Activated B cell treated with CpG ODN at 0.5 μM for 24 hours (primary cell): ENCODE measurements around the gene CDKN2AIPNL. TPM values are rescaled to one million over a fixed set of nuclear protein-coding genes. Genes with fewer than 3 reads are reported as not detected.

Experiments used
- ATAC-seq: fragments of 200-7000 bp; cut with Tn5 transposase; one replicate; pipeline ENCODE4 v1.10.0; 2021; ENCODE audit warnings: low read depth, mild to moderate bottlenecking, moderate library complexity
- CTCF ChIA-PET: fragments of 350-600 bp; sonication (Branson Sonifier 250); formaldehyde crosslinking; loops from one replicate; lab custom pipeline; 2021; ENCODE audit warnings: antibody characterized with exemption; lab: Charles Lee
- POLR2A ChIA-PET: fragments of 350-600 bp; sonication (Branson Sonifier 250); formaldehyde crosslinking; loops from one replicate; lab custom pipeline; 2021; ENCODE audit warnings: antibody characterized with exemption; lab: Charles Lee
- DNase-seq: peaks from one replicate; pipeline ENCODE4 v3.0.0; 2022
- H3K27ac Mint-ChIP-seq: one replicate; pipeline ENCODE4 v1.8.0; 2020; ENCODE audit warnings: mixed read lengths
- H3K27me3 Mint-ChIP-seq: one replicate; pipeline ENCODE4 v1.8.0; 2021; ENCODE audit warnings: mixed read lengths
- H3K36me3 Mint-ChIP-seq: one replicate; pipeline ENCODE4 v1.8.0; 2021; ENCODE audit warnings: low read depth, mixed read lengths
- H3K4me1 Mint-ChIP-seq: one replicate; pipeline ENCODE4 v1.8.0; 2021; ENCODE audit warnings: mixed read lengths
- H3K4me3 Mint-ChIP-seq: one replicate; pipeline ENCODE4 v1.8.0; 2020; ENCODE audit warnings: mild to moderate bottlenecking, mixed read lengths
- H3K9me3 Mint-ChIP-seq: one replicate; pipeline ENCODE4 v1.8.0; 2020; ENCODE audit warnings: mixed read lengths
- intact Hi-C: fragments of 100-400 bp; cut with micrococcal nuclease; formaldehyde crosslinking; loops from one replicate; pipeline ENCODE4 v1.15.1; 2024
- total RNA-seq: library from RNA; stranded (reverse); gene quantifications from 2 replicates; pipeline ENCODE4 v1.2.3, GENCODE V29; 2022
- TF ChIP-seq, protein P1 (sequence below): fragments of 200-600 bp; IDR thresholded peaks from one replicate; pipeline ENCODE4 v1.8.0; 2022; ENCODE audit warnings: antibody characterized with exemption, mild to moderate bottlenecking

CDKN2AIPNL gene
- total RNA-seq, 1 donor from 2014 or later, result 21.6 TPM

DNA sequence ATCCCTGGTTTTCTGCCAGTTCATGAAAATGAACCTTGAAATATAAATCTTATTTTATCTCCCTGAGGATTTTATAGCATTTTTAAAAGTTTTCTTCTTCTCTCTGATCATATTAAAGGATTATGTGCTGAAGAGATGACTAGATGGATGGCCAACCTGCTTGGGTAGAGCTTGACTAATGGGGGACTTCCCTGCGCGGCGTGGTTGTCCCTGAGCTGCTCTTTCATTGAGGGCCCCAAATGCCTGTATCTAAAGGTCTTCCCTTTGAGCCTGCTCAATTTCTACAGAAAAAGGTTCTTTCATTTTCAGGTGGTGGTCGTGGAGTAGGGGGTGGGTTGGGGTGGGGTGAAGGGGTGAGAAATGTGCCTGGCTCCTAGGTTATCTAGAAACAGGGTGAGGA, 20.5 kb upstream of the CDKN2AIPNL start:
- CTCF ChIA-PET, result interaction anchor here (0.6 kb wide), 1 partner anchor 21 kb away, joined by 3 read pairs; the partner anchor contains the start of gene CDKN2AIPNL
- Mint-ChIP-seq H3K27me3 (no peaks in the 10 kb centered on the region), H3K4me1 (peaks cover 13% of the 10 kb centered on the region), H3K9me3 (no peaks in the 10 kb centered on the region), H3K4me3 (no peak overlapping the region), H3K27ac (no peak overlapping the region), H3K36me3 (no peaks in the 10 kb centered on the region)
- intact Hi-C loops, result no loop called here
- ATAC-seq (no peak), DNase-seq (no peak)
- POLR2A ChIA-PET, result no interaction called here
- TF ChIP-seq, protein P1, sequence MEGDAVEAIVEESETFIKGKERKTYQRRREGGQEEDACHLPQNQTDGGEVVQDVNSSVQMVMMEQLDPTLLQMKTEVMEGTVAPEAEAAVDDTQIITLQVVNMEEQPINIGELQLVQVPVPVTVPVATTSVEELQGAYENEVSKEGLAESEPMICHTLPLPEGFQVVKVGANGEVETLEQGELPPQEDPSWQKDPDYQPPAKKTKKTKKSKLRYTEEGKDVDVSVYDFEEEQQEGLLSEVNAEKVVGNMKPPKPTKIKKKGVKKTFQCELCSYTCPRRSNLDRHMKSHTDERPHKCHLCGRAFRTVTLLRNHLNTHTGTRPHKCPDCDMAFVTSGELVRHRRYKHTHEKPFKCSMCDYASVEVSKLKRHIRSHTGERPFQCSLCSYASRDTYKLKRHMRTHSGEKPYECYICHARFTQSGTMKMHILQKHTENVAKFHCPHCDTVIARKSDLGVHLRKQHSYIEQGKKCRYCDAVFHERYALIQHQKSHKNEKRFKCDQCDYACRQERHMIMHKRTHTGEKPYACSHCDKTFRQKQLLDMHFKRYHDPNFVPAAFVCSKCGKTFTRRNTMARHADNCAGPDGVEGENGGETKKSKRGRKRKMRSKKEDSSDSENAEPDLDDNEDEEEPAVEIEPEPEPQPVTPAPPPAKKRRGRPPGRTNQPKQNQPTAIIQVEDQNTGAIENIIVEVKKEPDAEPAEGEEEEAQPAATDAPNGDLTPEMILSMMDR, result no peak

DNA sequence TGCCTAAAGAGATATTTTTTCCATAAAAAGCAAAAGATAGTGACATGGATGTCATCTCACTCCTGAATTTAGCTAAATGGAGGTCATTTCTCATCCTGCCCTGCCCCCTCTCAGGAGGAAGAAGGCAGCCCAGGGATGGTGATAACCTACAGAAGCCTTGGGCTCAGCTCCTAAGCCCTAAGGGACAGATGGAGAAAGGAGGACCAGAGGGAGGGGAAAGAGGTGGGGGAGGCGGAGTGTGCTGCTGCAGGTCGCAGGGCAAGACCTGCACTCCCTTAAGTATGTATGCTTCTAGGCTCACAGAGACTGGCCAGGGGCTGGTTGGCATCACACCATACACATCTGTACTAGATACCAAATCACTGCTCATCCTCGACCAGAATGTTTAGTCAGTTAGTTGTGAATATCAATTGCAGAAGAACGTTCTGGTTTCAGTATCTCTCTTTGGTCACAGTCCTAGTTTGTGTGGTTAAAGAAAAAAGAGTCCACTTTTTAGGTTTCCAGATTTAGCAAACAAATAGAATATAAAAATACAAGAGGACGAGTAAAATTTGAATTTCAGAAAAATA, 18.4 kb upstream of the CDKN2AIPNL start:
- no peak overlapping the region for H3K4me3 Mint-ChIP-seq
- intact Hi-C loops, result no loop called here
- ATAC-seq (no peak), DNase-seq (no peak)
- TF ChIP-seq, protein P1, result no peak
- no peaks in the 10 kb centered on the region for H3K36me3 Mint-ChIP-seq
- ChIA-PET CTCF (no interaction called here), POLR2A (no interaction called here)
- no peaks in the 10 kb centered on the region for H3K27me3 Mint-ChIP-seq
- H3K9me3 Mint-ChIP-seq, result no peaks in the 10 kb centered on the region
- H3K4me1 Mint-ChIP-seq, result no peaks in the 10 kb centered on the region
- H3K27ac Mint-ChIP-seq, result no peak overlapping the region

DNA sequence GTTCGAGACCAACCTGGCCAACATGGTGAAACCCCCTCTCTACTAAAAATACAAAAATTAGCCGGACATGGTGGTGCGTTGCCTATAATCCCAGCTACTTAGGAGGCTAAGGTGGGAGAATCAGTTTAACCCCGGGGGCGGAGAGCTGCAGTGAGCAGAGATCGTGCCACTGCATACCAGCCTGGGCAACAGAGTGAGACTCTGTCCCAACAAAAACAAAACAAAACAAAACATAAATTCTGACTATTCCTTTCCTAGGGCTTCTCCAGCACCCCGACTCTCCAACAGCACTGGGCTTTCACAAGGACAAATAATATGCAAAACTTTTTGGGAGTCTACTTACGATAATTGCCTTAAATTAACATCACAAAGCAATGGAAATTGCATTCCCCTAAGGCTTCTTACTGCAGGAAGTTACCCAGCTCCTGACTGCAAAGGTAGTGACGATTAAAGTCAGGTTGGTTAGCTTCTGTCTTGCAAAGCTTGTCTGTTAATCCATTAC, 15.9 kb upstream of the CDKN2AIPNL start:
- ATAC-seq (no peak), DNase-seq (no peak)
- ChIA-PET CTCF (interaction anchor here (0.7 to 1.9 kb wide), 3 partner anchors 9 to 160 kb away, joined by 3 to 7 read pairs (median 4); partner anchors contain the start of gene CDKN2AIPNL), POLR2A (interaction anchor here (0.6 kb wide), 1 partner anchor 81 kb away, joined by 3 read pairs; no protein-coding TSS in a partner anchor)
- H3K9me3 Mint-ChIP-seq, result no peaks in the 10 kb centered on the region
- H3K27me3 Mint-ChIP-seq, result no peaks in the 10 kb centered on the region
- H3K4me3 Mint-ChIP-seq, result no peak overlapping the region
- intact Hi-C loops, result no loop called here
- no peaks in the 10 kb centered on the region for H3K4me1 Mint-ChIP-seq
- TF ChIP-seq, protein P1, result no peak
- no peak overlapping the region for H3K27ac Mint-ChIP-seq
- no peaks in the 10 kb centered on the region for H3K36me3 Mint-ChIP-seq

DNA sequence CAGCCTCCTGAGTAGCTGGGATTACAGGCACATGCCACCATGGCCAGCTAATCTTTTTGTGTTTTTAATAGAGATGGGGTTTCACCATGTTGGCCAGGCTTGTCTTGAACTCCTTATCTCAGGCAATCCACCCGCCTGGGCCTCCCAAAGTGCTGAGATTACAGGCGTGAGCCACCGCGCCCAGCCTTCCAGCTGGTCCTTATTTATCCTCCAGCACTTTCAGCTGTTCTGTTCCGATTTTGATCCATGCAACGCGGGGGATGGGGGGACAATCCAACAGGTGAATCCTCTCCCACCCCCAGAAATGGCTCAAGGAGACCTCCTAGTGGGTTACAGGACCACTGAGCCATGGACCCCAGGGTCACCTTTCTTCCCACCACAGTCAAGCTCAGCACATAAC, 14.7 kb upstream of the CDKN2AIPNL start:
- no peak for ATAC-seq
- ChIA-PET POLR2A (interaction anchor here (0.6 kb wide), 1 partner anchor 50 kb away, joined by 5 read pairs; no protein-coding TSS in a partner anchor), CTCF (interaction anchor here (1.9 kb wide), 1 partner anchor 14 kb away, joined by 7 read pairs; the partner anchor contains the start of gene CDKN2AIPNL)
- no peak overlapping the region for H3K4me3 Mint-ChIP-seq
- no peak for DNase-seq
- no peaks in the 10 kb centered on the region for H3K27me3 Mint-ChIP-seq
- no peaks in the 10 kb centered on the region for H3K4me1 Mint-ChIP-seq
- H3K27ac Mint-ChIP-seq, result no peak overlapping the region
- intact Hi-C loops, result no loop called here
- no peaks in the 10 kb centered on the region for H3K9me3 Mint-ChIP-seq
- H3K36me3 Mint-ChIP-seq, result no peaks in the 10 kb centered on the region
- TF ChIP-seq, protein P1, result no peak

DNA sequence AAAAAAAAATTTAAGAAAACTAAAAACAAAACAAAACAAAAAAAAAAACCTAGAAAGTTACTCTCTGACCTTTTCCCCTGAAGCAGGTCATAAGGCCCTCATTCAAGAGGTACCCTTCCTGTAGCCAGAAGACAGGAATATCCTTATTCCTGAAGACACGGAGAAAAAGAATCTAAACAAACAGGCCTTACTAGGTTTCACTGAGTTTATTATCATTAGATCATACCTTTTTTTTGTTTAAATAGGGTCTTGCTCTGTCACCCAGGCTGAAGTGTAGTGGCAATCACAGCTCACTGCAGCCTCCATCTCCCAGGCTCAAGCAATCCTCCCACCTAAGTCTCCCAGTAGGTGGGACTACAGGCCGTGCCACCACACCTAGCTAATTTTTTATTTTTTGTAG, 11.7 kb upstream of the CDKN2AIPNL start:
- TF ChIP-seq, protein P1, result no peak
- no peak for ATAC-seq
- H3K4me1 Mint-ChIP-seq, result no peaks in the 10 kb centered on the region
- no peaks in the 10 kb centered on the region for H3K9me3 Mint-ChIP-seq
- no peak for DNase-seq
- POLR2A ChIA-PET, result no interaction called here
- CTCF ChIA-PET, result no interaction called here
- H3K36me3 Mint-ChIP-seq, result no peaks in the 10 kb centered on the region
- H3K4me3 Mint-ChIP-seq, result no peak overlapping the region
- intact Hi-C loops, result no loop called here
- H3K27ac Mint-ChIP-seq, result no peak overlapping the region
- H3K27me3 Mint-ChIP-seq, result no peaks in the 10 kb centered on the region
